Activated CD4-positive, alpha-beta T cell treated with anti-CD3 and anti-CD28 coated beads for 36 hours (primary cell): ENCODE results near the gene TASOR. TPM values are rescaled to one million over a fixed set of nuclear protein-coding genes. Genes with fewer than 3 reads are reported as not detected.

Source experiments
- ATAC-seq: fragments of 200-7000 bp; cut with Tn5 transposase; one replicate; pipeline ENCODE4 v1.10.0; 2021; ENCODE audit warnings: mild to moderate bottlenecking, moderate library complexity
- CTCF ChIA-PET: fragments of 350-600 bp; sonication (Branson Sonifier 250); formaldehyde crosslinking; loops from one replicate; lab custom pipeline; 2021; ENCODE audit warnings: antibody characterized with exemption; lab: Charles Lee
- POLR2A ChIA-PET: fragments of 350-600 bp; sonication (Branson Sonifier 250); formaldehyde crosslinking; loops from one replicate; lab custom pipeline; 2021; ENCODE audit warnings: antibody characterized with exemption, inconsistent platforms; lab: Charles Lee
- DNase-seq: peaks from one replicate; pipeline ENCODE4 v3.0.0-alpha.2; 2020
- H3K27ac Mint-ChIP-seq: one replicate; pipeline ENCODE4 v1.8.0; 2021; ENCODE audit warnings: mixed read lengths
- H3K27me3 Mint-ChIP-seq: one replicate; pipeline ENCODE4 v1.8.0; 2021; ENCODE audit warnings: mixed read lengths
- H3K36me3 Mint-ChIP-seq: one replicate; pipeline ENCODE4 v1.8.0; 2021; ENCODE audit warnings: low read depth, mixed read lengths
- H3K4me1 Mint-ChIP-seq: one replicate; pipeline ENCODE4 v1.8.0; 2021; ENCODE audit warnings: mixed read lengths
- H3K4me3 Mint-ChIP-seq: one replicate; pipeline ENCODE4 v1.8.0; 2021; ENCODE audit warnings: mild to moderate bottlenecking, moderate library complexity, mixed read lengths
- H3K9me3 Mint-ChIP-seq: one replicate; pipeline ENCODE4 v1.8.0; 2021; ENCODE audit warnings: low read depth, mixed read lengths
- intact Hi-C, 2 experiments: fragments of 100-400 bp; cut with DNase I in 1 of 2; cut with micrococcal nuclease in 1 of 2; formaldehyde crosslinking; loops; one replicate each; pipeline versions ENCODE4 v1.14.2 to v1.15.1; 2022 to 2024; cut with DNase I, micrococcal nuclease
- total RNA-seq, 2 experiments: library from RNA; stranded (reverse); gene quantifications; one replicate each; pipeline ENCODE4 v1.2.3, GENCODE V29; 2021

TASOR gene
- total RNA-seq, 2 experiments from 2014 or later: 56.8 to 65.6 TPM

- no peaks in the 10 kb centered on the region for H3K27me3 Mint-ChIP-seq
- POLR2A ChIA-PET: no interaction called here
- CTCF ChIA-PET: no interaction called here
- intact Hi-C loops: no loop called here
- peaks cover 9% of the 10 kb centered on the region for H3K36me3 Mint-ChIP-seq
- ATAC-seq (no peak), DNase-seq (no peak)
- no peak overlapping the region for H3K27ac Mint-ChIP-seq
- no peak overlapping the region for H3K4me3 Mint-ChIP-seq
- peaks cover 9% of the 10 kb centered on the region for H3K9me3 Mint-ChIP-seq
- H3K4me1 Mint-ChIP-seq: peaks cover 18% of the 10 kb centered on the region
Observed at GRCh38 chr3:56688191-56688590, 5.1 kb upstream of the TASOR start.

GRCh38 chr3:56684029-56684428, 964 bp upstream of the TASOR start:
- H3K36me3 Mint-ChIP-seq: peaks cover 35% of the 10 kb centered on the region
- peaks cover 34% of the 10 kb centered on the region for H3K4me1 Mint-ChIP-seq
- ChIA-PET POLR2A (no interaction called here), CTCF (no interaction called here)
- DNase-seq (no peak), ATAC-seq (no peak)
- intact Hi-C loops: loop anchor here (5.0 kb wide), 2 partner anchors 127 to 873 kb away; partner anchors contain the start of genes CCDC66 (in 1 of the 2) and PDE12 (in 1 of the 2)
- H3K27me3 Mint-ChIP-seq: no peaks in the 10 kb centered on the region
- H3K27ac Mint-ChIP-seq: no peak overlapping the region
- peak overlapping the region; percentile 92 for H3K4me3 Mint-ChIP-seq
- peaks cover 9% of the 10 kb centered on the region for H3K9me3 Mint-ChIP-seq

DNA sequence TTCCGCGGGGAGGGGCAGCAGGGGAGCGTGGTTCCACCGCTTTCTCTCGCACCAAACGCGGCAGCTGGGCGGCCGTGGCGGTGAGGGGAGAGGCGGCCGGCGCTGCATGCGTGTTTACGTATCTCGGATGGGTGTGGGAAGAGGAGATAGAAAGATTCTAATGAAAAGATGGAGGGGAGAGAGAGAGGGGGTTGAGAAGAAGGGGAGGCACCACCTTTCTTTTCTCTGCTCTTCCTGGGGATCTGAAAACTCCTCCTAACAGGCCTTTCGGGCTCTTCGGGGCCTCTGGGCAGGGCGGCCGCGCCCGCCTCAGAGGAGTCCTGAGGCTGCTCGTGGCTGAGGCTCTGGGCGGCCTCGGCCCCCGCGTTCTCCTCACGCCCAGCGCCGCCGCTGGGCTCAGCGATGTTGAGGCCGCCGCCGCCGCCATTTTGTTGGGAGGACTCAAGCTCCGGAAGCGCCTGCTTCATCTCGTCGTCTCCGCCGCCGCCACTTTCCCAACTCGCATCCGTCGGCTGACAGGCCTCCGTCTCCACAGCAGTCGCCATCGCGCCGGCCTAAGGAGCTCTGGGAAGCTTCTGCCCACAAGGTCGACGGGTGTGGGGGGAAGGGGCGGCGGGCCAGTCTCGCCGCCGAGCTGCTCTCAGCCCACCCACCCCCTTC, 473 bp downstream of the TASOR start:
- CTCF ChIA-PET: interaction anchor here (0.7 to 1.1 kb wide), 3 partner anchors 123 to 307 kb away, joined by 3 to 4 read pairs (median 3); no protein-coding TSS in a partner anchor
- no peaks in the 10 kb centered on the region for H3K27me3 Mint-ChIP-seq
- H3K9me3 Mint-ChIP-seq: peaks cover 11% of the 10 kb centered on the region
- POLR2A ChIA-PET: interaction anchor here (1.5 to 1.6 kb wide), 2 partner anchors 11 to 117 kb away, joined by 7 to 9 read pairs; no protein-coding TSS in a partner anchor
- peak; percentile 78 for ATAC-seq
- H3K4me3 Mint-ChIP-seq: peak overlapping the region; percentile 92
- intact Hi-C loops: loop anchor here (1.0 to 5.0 kb wide), 7 partner anchors 120 to 914 kb away; partner anchors contain the start of genes CCDC66 (in 2 of the 2), APPL1 (in 1 of the 2), ARF4 (in 1 of the 2) and PDE12 (in 1 of the 2)
- H3K4me1 Mint-ChIP-seq: peaks cover 38% of the 10 kb centered on the region
- peak; percentile 88 for DNase-seq
- H3K36me3 Mint-ChIP-seq: peaks cover 43% of the 10 kb centered on the region
- H3K27ac Mint-ChIP-seq: peak overlapping the region; percentile 94

- Mint-ChIP-seq H3K27me3 (no peaks in the 10 kb centered on the region), H3K4me3 (peak overlapping the region; percentile 92), H3K36me3 (peaks cover 48% of the 10 kb centered on the region), H3K4me1 (peaks cover 43% of the 10 kb centered on the region), H3K9me3 (peaks cover 11% of the 10 kb centered on the region), H3K27ac (peak overlapping the region; percentile 94)
- ATAC-seq (no peak), DNase-seq (no peak)
- intact Hi-C loops: loop anchor here (1.0 to 5.0 kb wide), 6 partner anchors 120 to 915 kb away; partner anchors contain the start of genes CCDC66 (in 2 of the 2), APPL1 (in 1 of the 2), ARF4 (in 1 of the 2) and PDE12 (in 1 of the 2)
- POLR2A ChIA-PET: interaction anchor here (1.5 to 1.6 kb wide), 2 partner anchors 11 to 118 kb away, joined by 7 to 9 read pairs; no protein-coding TSS in a partner anchor
- CTCF ChIA-PET: interaction anchor here (1.1 kb wide), 2 partner anchors 122 to 307 kb away, joined by 3 to 4 read pairs; no protein-coding TSS in a partner anchor
Observed at GRCh38 chr3:56681984-56682461, 1.0 kb downstream of the TASOR start.

- Mint-ChIP-seq H3K9me3 (peaks cover 11% of the 10 kb centered on the region), H3K27me3 (no peaks in the 10 kb centered on the region), H3K4me1 (peaks cover 51% of the 10 kb centered on the region), H3K4me3 (peak overlapping the region; percentile 32), H3K27ac (no peak overlapping the region), H3K36me3 (peaks cover 58% of the 10 kb centered on the region)
- CTCF ChIA-PET: interaction anchor here (0.7 to 1.7 kb wide), 5 partner anchors 16 to 308 kb away, joined by 3 to 5 read pairs (median 3); partner anchors contain the start of gene ARHGEF3
- ATAC-seq (no peak), DNase-seq (no peak)
- intact Hi-C loops: loop anchor here (5.0 kb wide), 2 partner anchors 123 to 877 kb away; partner anchors contain the start of genes CCDC66 (in 1 of the 2) and PDE12 (in 1 of the 2)
- POLR2A ChIA-PET: no interaction called here
Observed at GRCh38 chr3:56680054-56680580, 2.9 kb downstream of the TASOR start.

- H3K27ac Mint-ChIP-seq: peak overlapping the region; percentile 9
- H3K4me1 Mint-ChIP-seq: peaks cover 47% of the 10 kb centered on the region
- no peaks in the 10 kb centered on the region for H3K27me3 Mint-ChIP-seq
- ChIA-PET POLR2A (interaction anchor here (0.8 to 1.0 kb wide), 2 partner anchors 42 to 120 kb away, joined by 3 read pairs; partner anchors contain the start of gene CCDC66), CTCF (interaction anchor here (1.6 kb wide), 1 partner anchor 11 kb away, joined by 5 read pairs; no protein-coding TSS in a partner anchor)
- H3K4me3 Mint-ChIP-seq: no peak overlapping the region
- DNase-seq: no peak
- H3K9me3 Mint-ChIP-seq: peaks cover 1% of the 10 kb centered on the region
- peak; percentile 85 for ATAC-seq
- intact Hi-C loops: no loop called here
- peaks cover 59% of the 10 kb centered on the region for H3K36me3 Mint-ChIP-seq
Observed at GRCh38 chr3:56677286-56677685, 5.8 kb downstream of the TASOR start.

DNA sequence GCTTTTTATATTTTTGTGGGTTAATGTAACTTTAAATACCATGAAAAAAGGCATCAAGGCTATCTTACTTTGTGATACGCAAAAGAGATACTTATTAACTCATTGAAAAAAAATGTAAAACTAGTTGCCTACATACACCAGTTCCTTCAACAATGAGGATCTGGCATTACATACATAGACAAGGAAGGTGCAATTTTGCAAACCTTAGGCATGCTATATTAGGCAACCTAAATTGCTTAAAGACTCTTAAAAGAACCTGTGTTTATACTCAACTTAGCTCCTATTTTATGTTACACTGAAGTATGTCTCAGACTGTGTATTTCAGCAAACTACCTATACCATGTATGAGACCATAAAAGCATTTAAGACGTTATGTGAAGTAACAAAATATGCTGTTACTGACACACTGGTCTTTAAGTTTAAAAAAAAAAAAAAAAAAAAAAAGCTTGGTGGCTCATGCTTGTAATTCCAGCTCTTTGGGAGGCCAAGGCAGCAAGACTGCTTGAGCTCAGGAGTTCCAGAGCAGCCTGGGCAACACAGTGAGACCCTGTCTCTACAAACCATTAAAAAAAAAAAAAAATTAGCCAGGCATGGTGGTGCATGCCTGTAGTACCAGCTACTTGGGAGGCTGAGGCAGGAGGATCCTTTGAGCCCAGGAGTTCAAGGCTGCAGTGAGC, 9.1 kb downstream of the TASOR start:
- DNase-seq: no peak
- intact Hi-C loops: loop anchor here in 1 of 2 experiments (1.0 kb wide), 1 partner anchor 47 kb away; no protein-coding TSS in a partner anchor
- ChIA-PET CTCF (interaction anchor here (0.6 to 1.5 kb wide), 6 partner anchors 15 to 315 kb away, joined by 3 to 4 read pairs (median 4); no protein-coding TSS in a partner anchor), POLR2A (no interaction called here)
- H3K4me1 Mint-ChIP-seq: peaks cover 22% of the 10 kb centered on the region
- no peak overlapping the region for H3K27ac Mint-ChIP-seq
- H3K4me3 Mint-ChIP-seq: no peak overlapping the region
- no peaks in the 10 kb centered on the region for H3K27me3 Mint-ChIP-seq
- peaks cover 1% of the 10 kb centered on the region for H3K9me3 Mint-ChIP-seq
- peaks cover 52% of the 10 kb centered on the region for H3K36me3 Mint-ChIP-seq
- ATAC-seq: no peak

GRCh38 chr3:56667973-56668579, 15.0 kb downstream of the TASOR start:
- ChIA-PET POLR2A (no interaction called here), CTCF (interaction anchor here (0.6 kb wide), 3 partner anchors 21 to 392 kb away, joined by 3 read pairs; partner anchors contain the start of gene SPATA12)
- Mint-ChIP-seq H3K9me3 (no peaks in the 10 kb centered on the region), H3K27me3 (no peaks in the 10 kb centered on the region), H3K4me3 (no peak overlapping the region), H3K36me3 (peaks cover 52% of the 10 kb centered on the region), H3K4me1 (peaks cover 19% of the 10 kb centered on the region), H3K27ac (peak overlapping the region; percentile 56)
- ATAC-seq: peak; percentile 26
- intact Hi-C loops: no loop called here
- DNase-seq: no peak

DNA sequence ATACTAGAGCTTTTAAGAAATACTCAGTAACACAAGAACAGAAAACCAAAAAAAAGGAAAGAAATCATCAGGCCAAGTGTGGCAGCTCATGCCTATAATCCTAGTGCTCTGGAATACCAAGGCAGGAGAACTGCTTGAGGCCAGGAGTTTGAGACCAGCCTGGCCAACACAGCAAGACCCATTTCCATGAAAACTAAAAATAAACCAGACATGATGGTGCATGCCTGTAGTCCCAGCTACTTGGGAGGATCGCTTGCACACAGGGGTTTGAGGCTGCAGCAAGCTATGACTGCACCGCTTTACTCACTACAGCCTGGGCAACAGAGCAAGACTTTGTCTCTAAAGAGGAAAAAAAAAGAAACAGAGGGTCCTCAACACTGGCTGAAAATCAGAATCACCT, 18.2 kb downstream of the TASOR start:
- ATAC-seq (no peak), DNase-seq (no peak)
- ChIA-PET POLR2A (no interaction called here), CTCF (interaction anchor here (1.4 kb wide), 1 partner anchor 16 kb away, joined by 3 read pairs; no protein-coding TSS in a partner anchor)
- no peak overlapping the region for H3K27ac Mint-ChIP-seq
- H3K36me3 Mint-ChIP-seq: peaks cover 54% of the 10 kb centered on the region
- peaks cover 19% of the 10 kb centered on the region for H3K4me1 Mint-ChIP-seq
- H3K9me3 Mint-ChIP-seq: no peaks in the 10 kb centered on the region
- H3K4me3 Mint-ChIP-seq: no peak overlapping the region
- intact Hi-C loops: no loop called here
- no peaks in the 10 kb centered on the region for H3K27me3 Mint-ChIP-seq

- POLR2A ChIA-PET: interaction anchor here (0.6 kb wide), 1 partner anchor 29 kb away, joined by 4 read pairs; no protein-coding TSS in a partner anchor
- no peak for DNase-seq
- CTCF ChIA-PET: interaction anchor here (1.0 kb wide), 2 partner anchors 19 to 142 kb away, joined by 3 to 4 read pairs; no protein-coding TSS in a partner anchor
- no peaks in the 10 kb centered on the region for H3K9me3 Mint-ChIP-seq
- no peak overlapping the region for H3K4me3 Mint-ChIP-seq
- H3K27me3 Mint-ChIP-seq: no peaks in the 10 kb centered on the region
- no peak overlapping the region for H3K27ac Mint-ChIP-seq
- H3K36me3 Mint-ChIP-seq: peaks cover 70% of the 10 kb centered on the region
- no peak for ATAC-seq
- intact Hi-C loops: no loop called here
- peaks cover 23% of the 10 kb centered on the region for H3K4me1 Mint-ChIP-seq
Observed at GRCh38 chr3:56655709-56656108, 27.4 kb downstream of the TASOR start.
